HEK293 (cell line): ENCODE results near the gene EEF1A2.

Experiments
- ELK4 ChIP-seq: IDR thresholded peaks from 2 replicates; pipeline ENCODE4 v1.6.1; 2011; ENCODE audit warnings: mild to moderate bottlenecking, low read depth, low read length, borderline replicate concordance
- GLIS1 ChIP-seq: fragments of 450-650 bp; formaldehyde crosslinking; IDR thresholded peaks from 2 replicates; pipeline ENCODE4 v1.5.1; 2016; ENCODE audit warnings: missing biosample characterization, missing genetic modification characterization
- HOXC10 ChIP-seq: sonication (generic); formaldehyde crosslinking; IDR thresholded peaks from 2 replicates; pipeline ENCODE4 v1.8.1; 2023; ENCODE audit warnings: mild to moderate bottlenecking, missing genetic modification reagents
- IKZF3 ChIP-seq: fragments of 450-650 bp; IDR thresholded peaks from 2 replicates; pipeline ENCODE4 v1.5.0; 2018; ENCODE audit warnings: missing biosample characterization, mild to moderate bottlenecking, missing genetic modification characterization, moderate library complexity
- INSM2 ChIP-seq: fragments of 450-650 bp; formaldehyde crosslinking; IDR thresholded peaks from 2 replicates; pipeline ENCODE4 v1.5.1; 2016; ENCODE audit warnings: missing biosample characterization, missing genetic modification characterization
- SP2 ChIP-seq: fragments of 450-650 bp; formaldehyde crosslinking; IDR thresholded peaks from 2 replicates; pipeline ENCODE4 v1.5.1; 2016; ENCODE audit warnings: missing biosample characterization, missing genetic modification characterization
- ZBTB20 ChIP-seq: fragments of 450-650 bp; formaldehyde crosslinking; IDR thresholded peaks from 2 replicates; pipeline ENCODE4 v1.5.1; 2016; ENCODE audit warnings: missing biosample characterization, missing genetic modification characterization
- ZBTB44 ChIP-seq: fragments of 450-650 bp; IDR thresholded peaks from 2 replicates; pipeline ENCODE4 v1.5.1; 2018; ENCODE audit warnings: missing biosample characterization, mild to moderate bottlenecking, missing genetic modification characterization
- ZBTB8A ChIP-seq: fragments of 450-650 bp; formaldehyde crosslinking; IDR thresholded peaks from 2 replicates; pipeline ENCODE4 v1.5.1; 2016; ENCODE audit warnings: missing biosample characterization, missing genetic modification characterization
- ZEB2 ChIP-seq: fragments of 450-650 bp; formaldehyde crosslinking; IDR thresholded peaks from 2 replicates; pipeline ENCODE4 v1.5.1; 2016; ENCODE audit warnings: missing biosample characterization, missing genetic modification characterization
- ZNF146 ChIP-seq: fragments of 450-650 bp; formaldehyde crosslinking; IDR thresholded peaks from 2 replicates; pipeline ENCODE4 v1.5.1; 2016; ENCODE audit warnings: missing biosample characterization, missing genetic modification characterization
- ZNF169 ChIP-seq: fragments of 450-650 bp; formaldehyde crosslinking; IDR thresholded peaks from 2 replicates; pipeline ENCODE4 v1.5.1; 2016; ENCODE audit warnings: missing biosample characterization, missing genetic modification characterization
- ZNF184 ChIP-seq: fragments of 450-650 bp; IDR thresholded peaks from 2 replicates; pipeline ENCODE4 v1.5.1; 2018; ENCODE audit warnings: missing biosample characterization, mild to moderate bottlenecking, missing genetic modification characterization
- ZNF211 ChIP-seq: fragments of 450-650 bp; formaldehyde crosslinking; IDR thresholded peaks from 2 replicates; pipeline ENCODE4 v1.5.1; 2016; ENCODE audit warnings: low read depth, missing biosample characterization, missing genetic modification characterization
- ZNF449 ChIP-seq: fragments of 450-650 bp; formaldehyde crosslinking; IDR thresholded peaks from 2 replicates; pipeline ENCODE4 v1.5.1; 2017; ENCODE audit warnings: missing biosample characterization, mild to moderate bottlenecking, missing genetic modification characterization, moderate library complexity
- ZNF473 ChIP-seq: fragments of 450-650 bp; formaldehyde crosslinking; IDR thresholded peaks from 2 replicates; pipeline ENCODE4 v1.5.1; 2017; ENCODE audit warnings: missing biosample characterization, missing genetic modification characterization
- ZNF48 ChIP-seq: fragments of 450-650 bp; formaldehyde crosslinking; IDR thresholded peaks from 2 replicates; pipeline ENCODE4 v1.5.1; 2016; ENCODE audit warnings: missing biosample characterization, missing genetic modification characterization
- ZNF514 ChIP-seq: fragments of 450-650 bp; formaldehyde crosslinking; IDR thresholded peaks from 2 replicates; pipeline ENCODE4 v1.5.1; 2016; ENCODE audit warnings: missing biosample characterization, missing genetic modification characterization
- ZNF544 ChIP-seq: fragments of 450-650 bp; formaldehyde crosslinking; IDR thresholded peaks from 2 replicates; pipeline ENCODE4 v1.5.0; 2017; ENCODE audit warnings: missing biosample characterization, missing genetic modification characterization
- ZNF555 ChIP-seq: fragments of 450-650 bp; formaldehyde crosslinking; conservative IDR thresholded peaks from 2 replicates; pipeline ENCODE4 v1.5.1; 2017; ENCODE audit warnings: missing biosample characterization, mild to moderate bottlenecking, missing genetic modification characterization, inconsistent platforms
- ZNF571 ChIP-seq: fragments of 450-650 bp; formaldehyde crosslinking; IDR thresholded peaks from 2 replicates; pipeline ENCODE4 v1.5.0; 2017; ENCODE audit warnings: missing biosample characterization, missing genetic modification characterization
- ZNF658 ChIP-seq: fragments of 450-650 bp; formaldehyde crosslinking; IDR thresholded peaks from 2 replicates; pipeline ENCODE4; 2016; ENCODE audit warnings: missing biosample characterization, missing genetic modification characterization
- ZNF664 ChIP-seq: fragments of 450-650 bp; formaldehyde crosslinking; IDR thresholded peaks from 2 replicates; pipeline ENCODE4 v1.5.1; 2016; ENCODE audit warnings: missing biosample characterization, missing genetic modification characterization
- ZNF777 ChIP-seq: fragments of 450-650 bp; formaldehyde crosslinking; IDR thresholded peaks from 2 replicates; pipeline ENCODE4 v1.5.1; 2017; ENCODE audit warnings: missing biosample characterization, missing genetic modification characterization, borderline replicate concordance
- TF ChIP-seq, protein P1 (sequence below): fragments of 450-650 bp; formaldehyde crosslinking; IDR thresholded peaks from 2 replicates; pipeline ENCODE4 v1.5.1; 2016; ENCODE audit warnings: missing biosample characterization, missing genetic modification characterization
- TF ChIP-seq, protein P2 (sequence below): fragments of 450-650 bp; formaldehyde crosslinking; IDR thresholded peaks from 2 replicates; pipeline ENCODE4 v1.5.1; 2016; ENCODE audit warnings: missing biosample characterization, missing genetic modification characterization, low read depth

Gene EEF1A2

GRCh38 chr20:63495741-63496595 is 2.9 kb downstream of the EEF1A2 start (continued):
- TF ChIP-seq ZNF555 (tag by site-specific recombination), result no peak
- no peak for TF ChIP-seq ZNF48 (tag by site-specific recombination)
- no peak for TF ChIP-seq SP2
- TF ChIP-seq ZNF544, result no peak
- no peak for TF ChIP-seq ZBTB44 (tag by site-specific recombination)
- TF ChIP-seq ZBTB20 (tag by site-specific recombination), result no peak
- peak; percentile 42; the same call in 1 of the 2 replicates for TF ChIP-seq IKZF3 (tag by site-specific recombination)
- TF ChIP-seq, protein P1, sequence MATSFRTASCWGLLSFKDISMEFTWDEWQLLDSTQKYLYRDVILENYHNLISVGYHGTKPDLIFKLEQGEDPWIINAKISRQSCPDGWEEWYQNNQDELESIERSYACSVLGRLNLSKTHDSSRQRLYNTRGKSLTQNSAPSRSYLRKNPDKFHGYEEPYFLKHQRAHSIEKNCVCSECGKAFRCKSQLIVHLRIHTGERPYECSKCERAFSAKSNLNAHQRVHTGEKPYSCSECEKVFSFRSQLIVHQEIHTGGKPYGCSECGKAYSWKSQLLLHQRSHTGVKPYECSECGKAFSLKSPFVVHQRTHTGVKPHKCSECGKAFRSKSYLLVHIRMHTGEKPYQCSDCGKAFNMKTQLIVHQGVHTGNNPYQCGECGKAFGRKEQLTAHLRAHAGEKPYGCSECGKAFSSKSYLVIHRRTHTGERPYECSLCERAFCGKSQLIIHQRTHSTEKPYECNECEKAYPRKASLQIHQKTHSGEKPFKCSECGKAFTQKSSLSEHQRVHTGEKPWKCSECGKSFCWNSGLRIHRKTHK (tag by site-specific recombination), result no peak
- TF ChIP-seq ZNF777, result no peak
- TF ChIP-seq HOXC10, result no peak
- TF ChIP-seq ZNF658, result no peak
- no peak for TF ChIP-seq ZEB2
- no peak for TF ChIP-seq ZNF664 (tag by site-specific recombination)
- no peak for TF ChIP-seq ZNF184 (tag by site-specific recombination)
- no peak for TF ChIP-seq ZNF473
- TF ChIP-seq ZNF169 (tag by site-specific recombination), result no peak
- no peak for TF ChIP-seq ZNF211 (tag by site-specific recombination)
- no peak for TF ChIP-seq ELK4
- TF ChIP-seq, protein P2, sequence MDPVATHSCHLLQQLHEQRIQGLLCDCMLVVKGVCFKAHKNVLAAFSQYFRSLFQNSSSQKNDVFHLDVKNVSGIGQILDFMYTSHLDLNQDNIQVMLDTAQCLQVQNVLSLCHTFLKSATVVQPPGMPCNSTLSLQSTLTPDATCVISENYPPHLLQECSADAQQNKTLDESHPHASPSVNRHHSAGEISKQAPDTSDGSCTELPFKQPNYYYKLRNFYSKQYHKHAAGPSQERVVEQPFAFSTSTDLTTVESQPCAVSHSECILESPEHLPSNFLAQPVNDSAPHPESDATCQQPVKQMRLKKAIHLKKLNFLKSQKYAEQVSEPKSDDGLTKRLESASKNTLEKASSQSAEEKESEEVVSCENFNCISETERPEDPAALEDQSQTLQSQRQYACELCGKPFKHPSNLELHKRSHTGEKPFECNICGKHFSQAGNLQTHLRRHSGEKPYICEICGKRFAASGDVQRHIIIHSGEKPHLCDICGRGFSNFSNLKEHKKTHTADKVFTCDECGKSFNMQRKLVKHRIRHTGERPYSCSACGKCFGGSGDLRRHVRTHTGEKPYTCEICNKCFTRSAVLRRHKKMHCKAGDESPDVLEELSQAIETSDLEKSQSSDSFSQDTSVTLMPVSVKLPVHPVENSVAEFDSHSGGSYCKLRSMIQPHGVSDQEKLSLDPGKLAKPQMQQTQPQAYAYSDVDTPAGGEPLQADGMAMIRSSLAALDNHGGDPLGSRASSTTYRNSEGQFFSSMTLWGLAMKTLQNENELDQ (tag by site-specific recombination), result no peak
- TF ChIP-seq GLIS1 (tag by site-specific recombination), result 0 out of 2 replicates have a peak, but pooled peaks have one; percentile 52
- TF ChIP-seq ZNF514 (tag by site-specific recombination), result no peak
- no peak for TF ChIP-seq ZNF449
- TF ChIP-seq ZNF146 (tag by site-specific recombination), result no peak
- TF ChIP-seq INSM2 (tag by site-specific recombination), result no peak
- no peak for TF ChIP-seq ZBTB8A (tag by site-specific recombination)
- TF ChIP-seq ZNF571, result no peak
